Tibial artery (tissue), 4 donors: Measurements from ENCODE around the gene IL1F10.

Source experiments
- DNase-seq, 2 donors: peaks; one replicate each; pipeline ENCODE4 v3.0.0-alpha.2; 2019
- H3K27ac ChIP-seq, 2 donors: fragments of 200-600 bp; sonication (generic) in 1 of 2; 1 replicate in 1 of 2; 2 replicates in 1 of 2; pipeline ENCODE4 v1.5.1; 2018 to 2019; ENCODE audit warnings: mild to moderate bottlenecking in 1 of 2
- H3K27me3 ChIP-seq, 2 donors: fragments of 200-600 bp; sonication (generic) in 1 of 2; one replicate each; pipeline versions ENCODE4 v1.5.1 to v1.6.0; 2016 to 2019
- H3K36me3 ChIP-seq, 3 donors: fragments of 200-600 bp; sonication (generic) in 2 of 3; one replicate each; pipeline ENCODE4 v1.5.1; 2016 to 2019; ENCODE audit warnings: mild to moderate bottlenecking in 2 of 3
- H3K4me1 ChIP-seq, 4 donors: fragments of 200-600 bp; sonication (generic) in 2 of 4; 1 replicate in 3 of 4; 2 replicates in 1 of 4; pipeline ENCODE4 v1.5.1; 2016 to 2019
- H3K4me3 ChIP-seq, 2 donors: fragments of 200-600 bp; sonication (generic) in 1 of 2; 1 replicate in 1 of 2; 2 replicates in 1 of 2; pipeline ENCODE4 v1.5.1; 2018 to 2019; ENCODE audit warnings: mild to moderate bottlenecking in 2 of 2
- H3K9me3 ChIP-seq, 3 donors: fragments of 200-600 bp; sonication (generic) in 1 of 3; one replicate each; pipeline ENCODE4 v1.5.1; 2016 to 2019
- intact Hi-C: fragments of 100-400 bp; cut with DNase I; formaldehyde crosslinking; loops from one replicate; pipeline ENCODE4 v1.15.0; 2023; ENCODE audit warnings: low total_unique reads
- TF ChIP-seq, protein P1 (sequence below), 2 experiments: fragments of 200-600 bp in 1 of 2; fragments of 450-650 bp in 1 of 2; IDR thresholded peaks; one replicate each; pipeline ENCODE4 v1.5.1; 2017 to 2019; ENCODE audit warnings: antibody characterized with exemption in 2 of 2, mild to moderate bottlenecking in 1 of 2, moderate library complexity in 1 of 2

Gene IL1F10

GRCh38 chr2:113028112-113028511 is 39.7 kb upstream of the IL1F10 start:
- H3K36me3 ChIP-seq: no peaks in the 10 kb centered on the region
- H3K27ac ChIP-seq: no peak overlapping the region
- H3K4me1 ChIP-seq: no peaks in the 10 kb centered on the region
- no peak overlapping the region for H3K4me3 ChIP-seq
- no peaks in the 10 kb centered on the region for H3K9me3 ChIP-seq
- TF ChIP-seq, protein P1, sequence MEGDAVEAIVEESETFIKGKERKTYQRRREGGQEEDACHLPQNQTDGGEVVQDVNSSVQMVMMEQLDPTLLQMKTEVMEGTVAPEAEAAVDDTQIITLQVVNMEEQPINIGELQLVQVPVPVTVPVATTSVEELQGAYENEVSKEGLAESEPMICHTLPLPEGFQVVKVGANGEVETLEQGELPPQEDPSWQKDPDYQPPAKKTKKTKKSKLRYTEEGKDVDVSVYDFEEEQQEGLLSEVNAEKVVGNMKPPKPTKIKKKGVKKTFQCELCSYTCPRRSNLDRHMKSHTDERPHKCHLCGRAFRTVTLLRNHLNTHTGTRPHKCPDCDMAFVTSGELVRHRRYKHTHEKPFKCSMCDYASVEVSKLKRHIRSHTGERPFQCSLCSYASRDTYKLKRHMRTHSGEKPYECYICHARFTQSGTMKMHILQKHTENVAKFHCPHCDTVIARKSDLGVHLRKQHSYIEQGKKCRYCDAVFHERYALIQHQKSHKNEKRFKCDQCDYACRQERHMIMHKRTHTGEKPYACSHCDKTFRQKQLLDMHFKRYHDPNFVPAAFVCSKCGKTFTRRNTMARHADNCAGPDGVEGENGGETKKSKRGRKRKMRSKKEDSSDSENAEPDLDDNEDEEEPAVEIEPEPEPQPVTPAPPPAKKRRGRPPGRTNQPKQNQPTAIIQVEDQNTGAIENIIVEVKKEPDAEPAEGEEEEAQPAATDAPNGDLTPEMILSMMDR (IDR thresholded peaks at IDR 0.05): no peak
- H3K27me3 ChIP-seq: peaks cover 0 to 2% of the 10 kb centered on the region in 2 donors
- intact Hi-C loops: no loop called here
- no peak for DNase-seq

- H3K27ac ChIP-seq: no peak overlapping the region
- no peak overlapping the region for H3K4me3 ChIP-seq
- H3K36me3 ChIP-seq: no peaks in the 10 kb centered on the region
- no peaks in the 10 kb centered on the region for H3K4me1 ChIP-seq
- DNase-seq: no peak
- TF ChIP-seq, protein P1 (IDR thresholded peaks at IDR 0.05): no peak
- H3K27me3 ChIP-seq: peaks cover 0 to 2% of the 10 kb centered on the region in 2 donors
- H3K9me3 ChIP-seq: no peaks in the 10 kb centered on the region
- intact Hi-C loops: no loop called here
Measured at GRCh38 chr2:113032737-113033136, 35.0 kb upstream of the IL1F10 start.

GRCh38 chr2:113034016-113034415 is 33.8 kb upstream of the IL1F10 start:
- Histone ChIP-seq H3K27me3 (peaks cover 0 to under 1% of the 10 kb centered on the region in 2 donors), H3K36me3 (no peaks in the 10 kb centered on the region), H3K4me1 (no peaks in the 10 kb centered on the region), H3K9me3 (no peaks in the 10 kb centered on the region), H3K27ac (no peak overlapping the region), H3K4me3 (no peak overlapping the region)
- TF ChIP-seq, protein P1 (IDR thresholded peaks at IDR 0.05): no peak
- no peak for DNase-seq
- intact Hi-C loops: no loop called here

DNA sequence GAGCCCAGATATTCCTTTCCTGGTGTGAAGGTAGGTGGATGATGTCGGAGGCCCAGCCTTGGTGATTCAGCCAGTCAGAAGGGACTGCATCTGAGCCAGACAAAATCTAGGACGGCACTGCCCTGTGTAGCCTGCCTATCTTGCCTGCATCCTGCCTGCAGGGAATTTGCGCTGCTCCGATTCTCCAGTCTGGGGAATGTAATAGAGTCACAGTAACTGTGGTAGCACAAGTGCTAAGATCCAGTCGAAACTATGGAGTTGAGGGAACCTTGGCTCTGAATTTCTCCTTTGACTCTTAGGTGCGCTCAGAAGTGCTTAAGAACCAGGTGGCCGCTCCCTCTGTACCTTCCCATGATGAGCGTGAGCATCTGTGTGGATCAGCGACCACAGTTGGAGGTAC is 31.0 kb upstream of the IL1F10 start:
- Histone ChIP-seq H3K27me3 (no peaks in the 10 kb centered on the region), H3K4me1 (no peaks in the 10 kb centered on the region), H3K27ac (no peak overlapping the region), H3K36me3 (no peaks in the 10 kb centered on the region), H3K4me3 (no peak overlapping the region), H3K9me3 (no peaks in the 10 kb centered on the region)
- DNase-seq: no peak
- TF ChIP-seq, protein P1 (IDR thresholded peaks at IDR 0.05): no peak
- intact Hi-C loops: no loop called here

DNA sequence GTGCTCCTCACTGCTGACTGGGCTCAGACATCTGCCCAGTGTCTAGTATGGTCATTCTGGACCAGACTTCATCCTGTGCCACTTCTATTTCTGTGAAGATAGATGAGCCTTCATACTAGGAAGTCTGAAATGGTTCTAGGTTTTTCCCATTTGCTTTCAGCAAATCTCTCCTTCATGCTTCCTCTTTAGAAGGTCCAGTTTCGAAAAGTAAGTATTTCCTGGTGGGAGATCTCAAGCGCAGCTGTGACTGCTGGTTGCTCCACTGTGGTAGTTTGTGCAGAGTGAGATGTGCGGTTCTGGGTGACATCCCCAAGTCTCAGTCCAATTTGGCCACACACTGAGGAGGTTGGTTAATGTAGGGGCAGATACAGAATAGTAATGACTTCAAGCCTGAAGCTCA is 29.5 kb upstream of the IL1F10 start:
- no peaks in the 10 kb centered on the region for H3K9me3 ChIP-seq
- H3K4me1 ChIP-seq: no peaks in the 10 kb centered on the region
- H3K36me3 ChIP-seq: no peaks in the 10 kb centered on the region
- intact Hi-C loops: no loop called here
- H3K27ac ChIP-seq: no peak overlapping the region
- no peaks in the 10 kb centered on the region for H3K27me3 ChIP-seq
- no peak for DNase-seq
- TF ChIP-seq, protein P1 (IDR thresholded peaks at IDR 0.05): no peak
- H3K4me3 ChIP-seq: no peak overlapping the region

DNA sequence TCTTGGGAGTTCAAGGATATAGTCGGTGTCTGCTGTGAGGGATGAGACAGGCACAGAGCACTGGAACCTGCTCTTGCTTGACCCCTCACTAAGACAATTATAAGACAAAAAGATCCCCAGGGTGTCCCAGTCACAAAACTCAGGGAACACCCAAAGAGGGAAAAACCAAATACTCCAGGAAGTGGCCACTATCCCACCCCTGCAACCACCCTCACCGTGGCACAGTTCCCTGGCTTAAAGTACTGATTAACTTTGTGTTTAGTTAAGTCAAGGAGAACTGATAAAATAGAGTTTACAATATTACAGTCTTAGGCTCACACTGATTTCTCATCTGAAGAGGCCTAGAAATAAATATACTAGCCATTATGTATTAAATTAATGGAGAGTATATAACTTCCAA is 28.6 kb upstream of the IL1F10 start:
- Histone ChIP-seq H3K27me3 (no peaks in the 10 kb centered on the region), H3K4me1 (no peaks in the 10 kb centered on the region), H3K4me3 (no peak overlapping the region), H3K36me3 (no peaks in the 10 kb centered on the region), H3K27ac (no peak overlapping the region), H3K9me3 (no peaks in the 10 kb centered on the region)
- TF ChIP-seq, protein P1 (IDR thresholded peaks at IDR 0.05): no peak
- no peak for DNase-seq
- intact Hi-C loops: no loop called here
